Tibial nerve (tissue), 4 donors: ENCODE results near the gene RUNX1.

Experiments used
- CTCF ChIP-seq, 5 experiments: fragments of 200-600 bp in 3 of 5; fragments of 450-650 bp in 2 of 5; sonication (generic) in 3 of 5; IDR thresholded peaks; one replicate each; pipeline ENCODE4 v1.5.1; 2016 to 2019; ENCODE audit warnings: antibody characterized with exemption in 5 of 5, mild to moderate bottlenecking in 3 of 5, moderate library complexity in 2 of 5
- EP300 ChIP-seq, 2 donors: sonication (generic); formaldehyde crosslinking; IDR thresholded peaks; one replicate each; pipeline ENCODE4 v1.6.1; 2017; ENCODE audit warnings: antibody characterized with exemption in 2 of 2, mild to moderate bottlenecking in 1 of 2
- POLR2A ChIP-seq, 2 donors: fragments of 450-650 bp; IDR thresholded peaks; one replicate each; pipeline ENCODE4 v1.6.1; 2017; ENCODE audit warnings: antibody characterized with exemption in 2 of 2, mild to moderate bottlenecking in 2 of 2, moderate library complexity in 2 of 2

- TF ChIP-seq CTCF (IDR thresholded peaks at IDR 0.05) (no peak), POLR2A (IDR thresholded peaks at IDR 0.05) (no peak), EP300 (IDR thresholded peaks at IDR 0.05) (no peak)
Observed at GRCh38 chr21:34900376-34900775, 148.7 kb downstream of the RUNX1 start.
